ENCODE results near the gene CMBL.
"Not testable (repeated sequence)": the region's sequence is repeated elsewhere in the genome, so short reads cannot be mapped to it uniquely, and the experiment has no call there.

The CMBL gene

GRCh38 chr5:10277773-10278630 is 29.7 kb downstream of the CMBL start:
- TF ChIP-seq, protein P1, sequence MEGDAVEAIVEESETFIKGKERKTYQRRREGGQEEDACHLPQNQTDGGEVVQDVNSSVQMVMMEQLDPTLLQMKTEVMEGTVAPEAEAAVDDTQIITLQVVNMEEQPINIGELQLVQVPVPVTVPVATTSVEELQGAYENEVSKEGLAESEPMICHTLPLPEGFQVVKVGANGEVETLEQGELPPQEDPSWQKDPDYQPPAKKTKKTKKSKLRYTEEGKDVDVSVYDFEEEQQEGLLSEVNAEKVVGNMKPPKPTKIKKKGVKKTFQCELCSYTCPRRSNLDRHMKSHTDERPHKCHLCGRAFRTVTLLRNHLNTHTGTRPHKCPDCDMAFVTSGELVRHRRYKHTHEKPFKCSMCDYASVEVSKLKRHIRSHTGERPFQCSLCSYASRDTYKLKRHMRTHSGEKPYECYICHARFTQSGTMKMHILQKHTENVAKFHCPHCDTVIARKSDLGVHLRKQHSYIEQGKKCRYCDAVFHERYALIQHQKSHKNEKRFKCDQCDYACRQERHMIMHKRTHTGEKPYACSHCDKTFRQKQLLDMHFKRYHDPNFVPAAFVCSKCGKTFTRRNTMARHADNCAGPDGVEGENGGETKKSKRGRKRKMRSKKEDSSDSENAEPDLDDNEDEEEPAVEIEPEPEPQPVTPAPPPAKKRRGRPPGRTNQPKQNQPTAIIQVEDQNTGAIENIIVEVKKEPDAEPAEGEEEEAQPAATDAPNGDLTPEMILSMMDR (IDR thresholded peaks at IDR 0.05; ENCODE audit: low read depth, low read length, poor library complexity, severe bottlenecking) = no peak
- no peak for TF ChIP-seq EZH2phosphoT487 (IDR thresholded peaks at IDR 0.05; ENCODE audit: borderline replicate concordance, low read length)
- Histone ChIP-seq H3K79me2 (ENCODE audit: control insufficient read depth, low read length) (no peaks in the 10 kb centered on the region), H3K9me3 (ENCODE audit: control insufficient read depth, insufficient read depth, low read length) (no peaks in the 10 kb centered on the region), H4K20me1 (ENCODE audit: control insufficient read depth, insufficient read depth, low read depth, low read length) (no peaks in the 10 kb centered on the region), H3K4me3 (ENCODE audit: low read length) (no peak overlapping the region), H3K4me1 (ENCODE audit: control insufficient read depth, low read length) (no peaks in the 10 kb centered on the region), H3K4me2 (ENCODE audit: low read length) (no peak overlapping the region), H3K9me2 (replicated peaks; ENCODE audit: control insufficient read depth, low read length) (no peaks in the 10 kb centered on the region), H3K27ac (ENCODE audit: low read depth, low read length) (no peak overlapping the region), H3K36me3 (ENCODE audit: control insufficient read depth, low read length) (no peaks in the 10 kb centered on the region), H3F3A (ENCODE audit: control insufficient read depth, insufficient read depth) (no peaks in the 10 kb centered on the region), H3K27me3 (ENCODE audit: control insufficient read depth, low read length) (no peaks in the 10 kb centered on the region)

GRCh38 chr5:10276691-10277090 is 31.0 kb downstream of the CMBL start:
- no peak overlapping the region for H3K27ac ChIP-seq (ENCODE audit: low read depth, low read length)
- H3K4me3 ChIP-seq (ENCODE audit: low read length) = no peak overlapping the region
- no peaks in the 10 kb centered on the region for H3K4me1 ChIP-seq (ENCODE audit: control insufficient read depth, low read length)
- no peaks in the 10 kb centered on the region for H3K27me3 ChIP-seq (ENCODE audit: control insufficient read depth, low read length)
- no peaks in the 10 kb centered on the region for H3K79me2 ChIP-seq (ENCODE audit: control insufficient read depth, low read length)
- H3K9me3 ChIP-seq (ENCODE audit: control insufficient read depth, insufficient read depth, low read length) = no peaks in the 10 kb centered on the region
- no peaks in the 10 kb centered on the region for H3K36me3 ChIP-seq (ENCODE audit: control insufficient read depth, low read length)
- no peaks in the 10 kb centered on the region for H3K9me2 ChIP-seq (replicated peaks; ENCODE audit: control insufficient read depth, low read length)
- H4K20me1 ChIP-seq (ENCODE audit: control insufficient read depth, insufficient read depth, low read depth, low read length) = no peaks in the 10 kb centered on the region
- H3F3A ChIP-seq (ENCODE audit: control insufficient read depth, insufficient read depth) = no peaks in the 10 kb centered on the region
- no peak overlapping the region for H3K4me2 ChIP-seq (ENCODE audit: low read length)
- TF ChIP-seq EZH2phosphoT487 (IDR thresholded peaks at IDR 0.05; ENCODE audit: borderline replicate concordance, low read length) = no peak

GRCh38 chr5:10275991-10276390 is 31.7 kb downstream of the CMBL start:
- Histone ChIP-seq H3K36me3 (ENCODE audit: control insufficient read depth, low read length) (no peaks in the 10 kb centered on the region), H3K4me3 (ENCODE audit: low read length) (no peak overlapping the region), H3K9me3 (ENCODE audit: control insufficient read depth, insufficient read depth, low read length) (no peaks in the 10 kb centered on the region), H3K4me1 (ENCODE audit: control insufficient read depth, low read length) (no peaks in the 10 kb centered on the region), H3K79me2 (ENCODE audit: control insufficient read depth, low read length) (no peaks in the 10 kb centered on the region), H3F3A (ENCODE audit: control insufficient read depth, insufficient read depth) (no peaks in the 10 kb centered on the region), H3K4me2 (ENCODE audit: low read length) (no peak overlapping the region), H4K20me1 (ENCODE audit: control insufficient read depth, insufficient read depth, low read depth, low read length) (no peaks in the 10 kb centered on the region), H3K27ac (ENCODE audit: low read depth, low read length) (no peak overlapping the region), H3K27me3 (ENCODE audit: control insufficient read depth, low read length) (no peaks in the 10 kb centered on the region), H3K9me2 (replicated peaks; ENCODE audit: control insufficient read depth, low read length) (no peaks in the 10 kb centered on the region)
- TF ChIP-seq, protein P1 (IDR thresholded peaks at IDR 0.05; ENCODE audit: low read depth, low read length, poor library complexity, severe bottlenecking) = no peak
- no peak for TF ChIP-seq EZH2phosphoT487 (IDR thresholded peaks at IDR 0.05; ENCODE audit: borderline replicate concordance, low read length)

DNA sequence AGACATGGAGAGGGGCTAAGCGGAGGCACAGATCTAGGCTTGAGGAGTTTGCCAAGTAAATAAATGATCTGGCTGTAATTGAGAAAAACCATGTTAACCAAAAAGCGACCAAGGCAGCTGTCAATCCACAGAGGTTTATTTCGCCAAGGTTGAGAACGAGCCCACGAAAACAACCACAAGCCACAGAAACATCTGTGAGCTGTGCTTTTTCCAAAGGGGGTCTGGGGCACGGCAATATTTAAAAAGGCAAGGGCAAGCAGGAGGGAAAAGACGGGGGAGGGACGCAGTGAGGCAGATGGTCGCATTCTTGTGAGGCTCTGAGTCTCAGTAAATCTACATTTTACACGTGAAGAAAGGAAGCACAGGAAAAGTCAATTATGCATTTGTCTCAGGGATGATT is 32.2 kb downstream of the CMBL start:
- Histone ChIP-seq H3K27me3 (ENCODE audit: control insufficient read depth, low read length) (no peaks in the 10 kb centered on the region), H4K20me1 (ENCODE audit: control insufficient read depth, insufficient read depth, low read depth, low read length) (no peaks in the 10 kb centered on the region), H3K4me3 (ENCODE audit: low read length) (no peak overlapping the region), H3K9me2 (replicated peaks; ENCODE audit: control insufficient read depth, low read length) (no peaks in the 10 kb centered on the region), H3K4me1 (ENCODE audit: control insufficient read depth, low read length) (no peaks in the 10 kb centered on the region), H3K4me2 (ENCODE audit: low read length) (no peak overlapping the region), H3F3A (ENCODE audit: control insufficient read depth, insufficient read depth) (no peaks in the 10 kb centered on the region), H3K9me3 (ENCODE audit: control insufficient read depth, insufficient read depth, low read length) (no peaks in the 10 kb centered on the region), H3K36me3 (ENCODE audit: control insufficient read depth, low read length) (no peaks in the 10 kb centered on the region), H3K27ac (ENCODE audit: low read depth, low read length) (no peak overlapping the region), H3K79me2 (ENCODE audit: control insufficient read depth, low read length) (no peaks in the 10 kb centered on the region)
- no peak for TF ChIP-seq EZH2phosphoT487 (IDR thresholded peaks at IDR 0.05; ENCODE audit: borderline replicate concordance, low read length)
- TF ChIP-seq, protein P1 (IDR thresholded peaks at IDR 0.05; ENCODE audit: low read depth, low read length, poor library complexity, severe bottlenecking) = no peak

GRCh38 chr5:10272875-10273209 is 34.9 kb downstream of the CMBL start:
- H3K4me2 ChIP-seq (ENCODE audit: low read length); H3K79me2 ChIP-seq (ENCODE audit: control insufficient read depth, low read length); H3K27ac ChIP-seq (ENCODE audit: low read depth, low read length); H3K4me3 ChIP-seq (ENCODE audit: low read length); H3K9me2 ChIP-seq (replicated peaks; ENCODE audit: control insufficient read depth, low read length); H3K27me3 ChIP-seq (ENCODE audit: control insufficient read depth, low read length); H3F3A ChIP-seq (ENCODE audit: control insufficient read depth, insufficient read depth); H3K36me3 ChIP-seq (ENCODE audit: control insufficient read depth, low read length); H3K4me1 ChIP-seq (ENCODE audit: control insufficient read depth, low read length); H4K20me1 ChIP-seq (ENCODE audit: control insufficient read depth, insufficient read depth, low read depth, low read length); H3K9me3 ChIP-seq (ENCODE audit: control insufficient read depth, insufficient read depth, low read length): not testable (repeated sequence)

Data from DOHH2 (cell line).